Left kidney (tissue), 1 donor: ENCODE data around the gene CSAG3. TPM values are rescaled to one million over a fixed set of nuclear protein-coding genes. Genes with fewer than 3 reads are reported as not detected.

ENCODE experiments used
- polyA plus RNA-seq: library from polyadenylated mRNA; unstranded; fragments of 120-200 nt; gene quantifications from one replicate; pipeline ENCODE4 v1.2.1, GENCODE V29; 2013; ENCODE audit not compliant: insufficient read length

CSAG3 gene
- polyA plus RNA-seq, 1 donor: not detected

Other genes starting within 250 kb of the CSAG3 start
- 0.98 TPM for gene GABRQ, start 121.3 kb upstream of the CSAG3 start, polyA plus RNA-seq
- not detected for gene MAGEA3, start 60.4 kb upstream of the CSAG3 start, polyA plus RNA-seq
- not detected for gene CSAG2, start 49.9 kb upstream of the CSAG3 start, polyA plus RNA-seq
- gene MAGEA2B, start 44.6 kb upstream of the CSAG3 start, polyA plus RNA-seq: not detected
- gene CSAG1, start 25.5 kb upstream of the CSAG3 start, polyA plus RNA-seq: not detected
- not detected for gene MAGEA12, start 25.5 kb upstream of the CSAG3 start, polyA plus RNA-seq
- not detected for gene MAGEA2, start 5.4 kb upstream of the CSAG3 start, polyA plus RNA-seq
- gene MAGEA6, start 10.5 kb downstream of the CSAG3 start, polyA plus RNA-seq: not detected
- 109 TPM for gene CETN2, start 71.5 kb downstream of the CSAG3 start, polyA plus RNA-seq
- 24.1 TPM for gene NSDHL, start 71.8 kb downstream of the CSAG3 start, polyA plus RNA-seq
- 42.6 TPM for gene ZNF185, start 138.8 kb downstream of the CSAG3 start, polyA plus RNA-seq
- 0.33 TPM for gene PNMA5, start 234.9 kb downstream of the CSAG3 start, polyA plus RNA-seq